Ectodermal cell (in vitro differentiated cells): Measurements from ENCODE around the gene HSPB1.
A peak's percentile ranks its signal among the peaks of the same experiment; 100 is the strongest.

Experiments used
- H3K27ac ChIP-seq: 2 replicates; pipeline ENCODE4 v1.7.0; 2013; ENCODE audit warnings: mild to moderate bottlenecking, low read depth, low read length; ENCODE audit not compliant: insufficient read depth, poor library complexity, severe bottlenecking
- H3K27me3 ChIP-seq: 2 replicates; pipeline ENCODE4 v1.7.0; 2013; ENCODE audit warnings: mild to moderate bottlenecking, low read length; ENCODE audit not compliant: insufficient read depth, control insufficient read depth, poor library complexity, severe bottlenecking
- H3K36me3 ChIP-seq: one replicate; pipeline ENCODE4 v1.7.0; 2013; ENCODE audit warnings: low read length; ENCODE audit not compliant: control insufficient read depth, insufficient read depth
- H3K4me1 ChIP-seq: one replicate; pipeline ENCODE4 v1.7.0; 2013; ENCODE audit warnings: low read length; ENCODE audit not compliant: control insufficient read depth, insufficient read depth
- H3K4me3 ChIP-seq: 2 replicates; pipeline ENCODE4 v1.7.0; 2013; ENCODE audit warnings: low read depth, low read length, control low read depth; ENCODE audit not compliant: insufficient read depth
- H3K9me3 ChIP-seq: 2 replicates; pipeline ENCODE4 v1.7.0; 2013; ENCODE audit warnings: mild to moderate bottlenecking, low read length, moderate library complexity; ENCODE audit not compliant: control insufficient read depth
- WGBS, 2 experiments: methylation state at CpG; one replicate each; pipeline ENCODE4 v1.1.7; 2013; ENCODE audit warnings: missing lambda C conversion rate in 2 of 2; 5-methylcytosine and 5-hydroxymethylcytosine counted together

Gene HSPB1

GRCh38 chr7:76318488-76319353 is 16.2 kb downstream of the HSPB1 start:
- peak overlapping the region; percentile 69 for H3K4me3 ChIP-seq
- 11 to 12% methylated on average over 25 of the region's 25 CpGs for WGBS, 2 experiments
- no peaks in the 10 kb centered on the region for H3K9me3 ChIP-seq
- H3K4me1 ChIP-seq, result peaks cover 6% of the 10 kb centered on the region
- peak overlapping the region; percentile 89 for H3K27ac ChIP-seq
- H3K36me3 ChIP-seq, result no peaks in the 10 kb centered on the region
- H3K27me3 ChIP-seq, result no peaks in the 10 kb centered on the region

GRCh38 chr7:76325092-76325491 is 22.6 kb downstream of the HSPB1 start:
- H3K36me3 ChIP-seq, result peaks cover 15% of the 10 kb centered on the region
- no peaks in the 10 kb centered on the region for H3K27me3 ChIP-seq
- no peaks in the 10 kb centered on the region for H3K4me1 ChIP-seq
- 96% methylated on average over 11 of the region's 11 CpGs for WGBS, 2 experiments
- no peak overlapping the region for H3K4me3 ChIP-seq
- no peaks in the 10 kb centered on the region for H3K9me3 ChIP-seq
- no peak overlapping the region for H3K27ac ChIP-seq

GRCh38 chr7:76325811-76326210 is 23.3 kb downstream of the HSPB1 start:
- no peaks in the 10 kb centered on the region for H3K9me3 ChIP-seq
- no peaks in the 10 kb centered on the region for H3K27me3 ChIP-seq
- H3K4me3 ChIP-seq, result no peak overlapping the region
- H3K4me1 ChIP-seq, result no peaks in the 10 kb centered on the region
- WGBS, 2 experiments, result 94 to 97% methylated on average over 5 of the region's 5 CpGs
- H3K36me3 ChIP-seq, result peaks cover 21% of the 10 kb centered on the region
- no peak overlapping the region for H3K27ac ChIP-seq

- WGBS, 2 experiments, result 93 to 99% methylated on average over 5 of the region's 5 CpGs
- Histone ChIP-seq H3K4me3 (no peak overlapping the region), H3K27ac (no peak overlapping the region), H3K9me3 (no peaks in the 10 kb centered on the region), H3K4me1 (no peaks in the 10 kb centered on the region), H3K36me3 (peaks cover 21% of the 10 kb centered on the region), H3K27me3 (no peaks in the 10 kb centered on the region)
These were observed 24.3 kb downstream of the HSPB1 start for GRCh38 chr7:76326646-76327233.

DNA sequence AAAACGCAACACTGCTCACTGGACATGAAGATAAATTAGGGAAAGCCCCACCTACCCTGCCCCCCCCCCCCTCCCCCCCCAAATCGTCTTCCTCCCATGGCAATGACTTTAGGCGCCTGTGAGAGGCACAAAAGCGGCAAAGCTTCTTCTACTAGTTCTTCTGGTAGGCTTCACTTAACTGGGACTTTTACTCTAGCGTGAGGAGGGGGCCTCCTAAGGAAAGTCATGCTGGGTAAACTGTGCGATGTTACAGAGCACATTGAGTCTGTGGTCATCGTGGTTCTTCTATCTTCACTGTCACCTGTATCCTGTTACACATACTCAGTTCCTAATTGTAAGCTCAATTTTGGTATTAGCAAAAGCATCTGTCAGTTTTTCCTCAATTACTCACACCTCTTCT is 25.1 kb downstream of the HSPB1 start:
- Histone ChIP-seq H3K36me3 (peaks cover 21% of the 10 kb centered on the region), H3K4me3 (no peak overlapping the region), H3K27ac (no peak overlapping the region), H3K27me3 (no peaks in the 10 kb centered on the region), H3K9me3 (no peaks in the 10 kb centered on the region), H3K4me1 (no peaks in the 10 kb centered on the region)
- 92 to 95% methylated on average over 5 to 7 of the region's 7 CpGs for WGBS, 2 experiments

- Histone ChIP-seq H3K27ac (no peak overlapping the region), H3K4me1 (no peaks in the 10 kb centered on the region), H3K36me3 (peaks cover 21% of the 10 kb centered on the region), H3K4me3 (no peak overlapping the region), H3K27me3 (no peaks in the 10 kb centered on the region), H3K9me3 (no peaks in the 10 kb centered on the region)
- 93 to 94% methylated on average over 15 of the region's 15 CpGs for WGBS, 2 experiments
These were observed 25.9 kb downstream of the HSPB1 start for GRCh38 chr7:76328389-76328788.

DNA sequence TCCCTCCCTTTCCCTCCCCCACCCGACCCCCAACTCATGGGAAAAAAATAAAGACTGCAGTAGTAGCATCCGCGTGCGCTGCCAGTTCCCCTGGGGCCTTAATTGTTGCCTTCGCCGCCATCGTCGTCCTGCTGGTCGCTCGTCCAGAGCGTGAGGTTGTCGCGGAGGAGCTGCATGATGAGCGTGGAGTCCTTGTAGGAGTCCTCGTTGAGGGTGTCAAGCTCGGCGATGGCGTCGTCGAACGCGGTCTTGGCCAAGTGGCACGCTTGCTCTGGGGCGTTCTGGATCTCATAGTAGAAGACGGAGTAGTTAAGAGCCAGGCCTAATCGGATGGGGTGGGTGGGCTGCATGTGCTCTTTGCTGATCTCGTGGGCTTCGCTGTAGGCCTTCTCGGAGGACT is 27.0 kb downstream of the HSPB1 start:
- 94% methylated on average over 29 of the region's 29 CpGs for WGBS, 2 experiments
- Histone ChIP-seq H3K27ac (no peak overlapping the region), H3K4me1 (no peaks in the 10 kb centered on the region), H3K36me3 (peaks cover 25% of the 10 kb centered on the region), H3K27me3 (no peaks in the 10 kb centered on the region), H3K4me3 (no peak overlapping the region), H3K9me3 (no peaks in the 10 kb centered on the region)

DNA sequence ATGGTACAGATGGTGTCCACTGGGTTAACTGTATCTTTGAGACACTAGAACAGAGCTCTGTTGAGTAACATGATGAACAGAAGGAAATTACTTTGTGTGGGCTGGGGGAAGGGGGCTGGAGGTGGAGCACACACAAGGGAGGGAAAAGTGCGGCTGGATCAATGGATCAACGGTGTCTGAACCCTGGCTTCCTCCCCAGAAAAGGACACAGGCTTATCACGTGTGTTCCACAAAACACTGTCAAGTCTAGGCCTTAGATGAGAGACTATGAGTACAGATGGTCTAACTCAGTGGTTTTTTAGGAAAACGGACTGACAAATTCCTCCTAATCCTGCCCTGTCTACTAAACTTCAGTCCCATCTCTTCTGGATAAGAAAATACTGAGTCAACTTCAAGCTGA is 27.8 kb downstream of the HSPB1 start:
- Histone ChIP-seq H3K4me1 (no peaks in the 10 kb centered on the region), H3K36me3 (peaks cover 25% of the 10 kb centered on the region), H3K27ac (no peak overlapping the region), H3K9me3 (no peaks in the 10 kb centered on the region), H3K4me3 (no peak overlapping the region), H3K27me3 (no peaks in the 10 kb centered on the region)
- WGBS, 2 experiments, result 94 to 98% methylated on average over 4 of the region's 4 CpGs

DNA sequence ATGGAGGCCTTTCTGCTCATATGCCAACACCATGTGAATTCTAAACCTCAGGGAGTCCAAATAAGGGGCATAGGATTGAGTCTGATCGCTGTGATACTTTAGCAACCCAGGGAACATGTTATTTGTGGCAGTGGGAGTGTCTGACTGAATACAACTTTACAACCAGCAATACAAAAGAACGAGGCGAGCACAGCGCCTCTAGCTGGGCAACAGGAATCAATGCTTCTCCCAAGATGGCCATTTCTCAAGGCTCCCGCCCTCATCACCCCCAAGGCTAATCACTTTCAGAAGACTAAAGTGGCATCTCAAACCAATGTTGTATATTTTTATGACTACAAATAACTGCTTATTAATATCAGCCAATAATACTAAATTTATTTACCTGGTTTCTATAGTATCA is 28.2 kb downstream of the HSPB1 start:
- Histone ChIP-seq H3K36me3 (peaks cover 22% of the 10 kb centered on the region), H3K27ac (no peak overlapping the region), H3K4me1 (no peaks in the 10 kb centered on the region), H3K27me3 (no peaks in the 10 kb centered on the region), H3K4me3 (no peak overlapping the region), H3K9me3 (no peaks in the 10 kb centered on the region)
- WGBS, 2 experiments, result 93 to 95% methylated on average over 5 of the region's 5 CpGs

- no peaks in the 10 kb centered on the region for H3K4me1 ChIP-seq
- H3K27ac ChIP-seq, result no peak overlapping the region
- WGBS, 2 experiments, result 92 to 93% methylated on average over 9 of the region's 9 CpGs
- H3K4me3 ChIP-seq, result no peak overlapping the region
- no peaks in the 10 kb centered on the region for H3K27me3 ChIP-seq
- H3K36me3 ChIP-seq, result peaks cover 19% of the 10 kb centered on the region
- H3K9me3 ChIP-seq, result no peaks in the 10 kb centered on the region
These were observed 29.6 kb downstream of the HSPB1 start for GRCh38 chr7:76332078-76332477.
